ENCODE data around the gene STX2. TPM values are rescaled to one million over a fixed set of nuclear protein-coding genes. Genes with fewer than 3 reads are reported as not detected.
"Not testable (repeated sequence)": the region's sequence is repeated elsewhere in the genome, so short reads cannot be mapped to it uniquely, and the experiment has no call there.

Gene STX2
- 17.4 TPM for total RNA-seq (ENCODE audit: unreplicated experiment)
- long read RNA-seq, partial matches to known transcripts: 1 of 1 reads
- long read RNA-seq, other reads (novel, unspliced or antisense): 0 of 1 reads

DNA sequence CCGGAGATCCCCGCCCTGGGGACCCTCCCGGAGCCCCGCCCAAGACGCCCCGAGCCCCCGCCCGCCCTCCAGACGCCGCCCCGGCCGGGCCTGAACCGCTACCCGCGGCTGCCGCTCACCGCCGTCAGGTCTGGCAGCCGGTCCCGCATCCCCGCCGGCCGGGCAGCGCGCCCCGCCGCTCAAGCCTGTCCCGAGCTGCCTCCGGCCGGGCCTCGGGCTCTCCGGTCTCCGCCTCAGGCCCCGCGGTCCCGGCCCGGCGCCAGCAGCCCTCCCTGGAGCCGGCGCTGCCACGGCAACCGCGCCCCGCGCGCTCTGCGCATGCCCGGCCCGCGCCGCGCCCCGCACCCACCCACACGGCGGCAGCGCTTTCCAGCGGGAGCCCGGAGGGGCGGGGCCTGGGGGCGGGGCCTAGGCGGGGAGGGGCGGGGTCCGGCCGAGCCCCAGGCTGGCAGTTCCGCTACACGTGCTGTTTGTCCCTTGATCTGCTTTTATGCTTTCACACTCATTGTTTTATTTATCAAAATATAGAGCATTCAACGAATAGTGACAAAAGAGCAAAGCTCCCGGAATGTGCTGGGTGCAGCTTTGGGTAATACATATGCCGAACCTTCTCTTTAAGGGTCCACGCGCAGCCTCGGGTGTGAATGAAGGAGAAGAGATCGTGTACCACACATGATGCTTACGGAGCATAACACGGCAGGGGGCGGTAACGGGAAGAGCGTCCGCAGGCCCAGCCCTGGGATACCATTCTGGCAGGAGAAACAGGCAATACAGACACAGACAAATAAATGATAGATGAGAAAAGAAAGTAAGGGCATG, at the start of gene STX2:
Gene STX2 (minus strand): TSS at position 300 of the 819 bp plus-strand sequence. CDS start 151 bp downstream, at position 149.
- peaks cover 6% of the 10 kb centered on the region for H3K4me1 Mint-ChIP-seq (ENCODE audit: unreplicated experiment)
- H3K27me3 Mint-ChIP-seq (ENCODE audit: unreplicated experiment): peaks cover 4% of the 10 kb centered on the region
- TF ChIP-seq, protein P1, sequence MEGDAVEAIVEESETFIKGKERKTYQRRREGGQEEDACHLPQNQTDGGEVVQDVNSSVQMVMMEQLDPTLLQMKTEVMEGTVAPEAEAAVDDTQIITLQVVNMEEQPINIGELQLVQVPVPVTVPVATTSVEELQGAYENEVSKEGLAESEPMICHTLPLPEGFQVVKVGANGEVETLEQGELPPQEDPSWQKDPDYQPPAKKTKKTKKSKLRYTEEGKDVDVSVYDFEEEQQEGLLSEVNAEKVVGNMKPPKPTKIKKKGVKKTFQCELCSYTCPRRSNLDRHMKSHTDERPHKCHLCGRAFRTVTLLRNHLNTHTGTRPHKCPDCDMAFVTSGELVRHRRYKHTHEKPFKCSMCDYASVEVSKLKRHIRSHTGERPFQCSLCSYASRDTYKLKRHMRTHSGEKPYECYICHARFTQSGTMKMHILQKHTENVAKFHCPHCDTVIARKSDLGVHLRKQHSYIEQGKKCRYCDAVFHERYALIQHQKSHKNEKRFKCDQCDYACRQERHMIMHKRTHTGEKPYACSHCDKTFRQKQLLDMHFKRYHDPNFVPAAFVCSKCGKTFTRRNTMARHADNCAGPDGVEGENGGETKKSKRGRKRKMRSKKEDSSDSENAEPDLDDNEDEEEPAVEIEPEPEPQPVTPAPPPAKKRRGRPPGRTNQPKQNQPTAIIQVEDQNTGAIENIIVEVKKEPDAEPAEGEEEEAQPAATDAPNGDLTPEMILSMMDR (IDR thresholded peaks at IDR 0.05; ENCODE audit: unreplicated experiment): no peak
- H3K4me3 Mint-ChIP-seq (ENCODE audit: unreplicated experiment): peak within 1 kb of the TSS; percentile 92
- H3K36me3 Mint-ChIP-seq (ENCODE audit: low read depth, unreplicated experiment): peaks cover 6% of the 10 kb centered on the region
- H3K9me3 Mint-ChIP-seq (ENCODE audit: unreplicated experiment): no peaks in the 10 kb centered on the region
- DNase-seq (ENCODE audit: low spot score): peak; percentile 92
- peak within 1 kb of the TSS; percentile 42 for H3K27ac Mint-ChIP-seq (ENCODE audit: unreplicated experiment)

DNA sequence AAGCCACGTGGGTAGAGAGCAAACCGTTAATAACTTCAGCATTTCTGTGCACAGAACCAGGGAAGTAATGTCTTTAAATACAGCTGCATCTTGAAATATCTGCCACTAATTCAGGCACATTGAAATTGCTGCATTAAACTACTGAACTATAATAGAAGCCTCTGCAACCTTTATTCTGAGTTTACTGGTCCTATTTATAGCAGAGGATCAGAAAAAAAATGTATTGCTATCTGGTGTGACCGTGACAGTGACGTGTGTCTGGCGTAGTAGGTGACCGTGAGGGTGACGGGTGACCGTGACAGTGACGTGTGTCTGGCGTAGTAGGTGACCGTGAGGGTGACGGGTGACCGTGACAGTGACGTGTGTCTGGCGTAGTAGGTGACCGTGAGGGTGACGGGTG, 48.1 kb upstream of the STX2 start:
- not testable (repeated sequence) for H3K27me3 Mint-ChIP-seq (ENCODE audit: unreplicated experiment); H3K36me3 Mint-ChIP-seq (ENCODE audit: low read depth, unreplicated experiment); H3K4me1 Mint-ChIP-seq (ENCODE audit: unreplicated experiment); DNase-seq (ENCODE audit: low spot score); H3K9me3 Mint-ChIP-seq (ENCODE audit: unreplicated experiment); H3K4me3 Mint-ChIP-seq (ENCODE audit: unreplicated experiment); H3K27ac Mint-ChIP-seq (ENCODE audit: unreplicated experiment)

DNA sequence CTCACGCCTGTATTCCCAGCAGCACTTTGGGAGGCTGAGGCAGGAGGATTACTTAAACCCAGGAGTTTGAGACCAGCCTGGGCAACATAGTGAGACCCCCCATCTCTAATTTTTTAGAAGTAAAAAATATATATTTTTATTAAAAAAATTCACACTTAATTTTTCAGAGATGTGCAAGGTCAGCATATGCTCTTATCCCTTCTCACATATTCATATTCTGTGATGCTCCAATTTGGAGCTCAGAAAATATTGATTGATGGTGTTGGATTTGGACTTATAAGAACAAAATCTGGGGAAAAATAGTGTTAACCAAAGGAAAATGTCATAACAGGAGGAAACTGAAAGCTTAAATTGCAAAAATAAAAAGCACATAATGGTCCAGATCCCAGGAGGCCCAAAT, 42.5 kb upstream of the STX2 start:
- H3K36me3 Mint-ChIP-seq (ENCODE audit: low read depth, unreplicated experiment): no peaks in the 10 kb centered on the region
- TF ChIP-seq, protein P1 (IDR thresholded peaks at IDR 0.05; ENCODE audit: unreplicated experiment): no peak
- no peaks in the 10 kb centered on the region for H3K9me3 Mint-ChIP-seq (ENCODE audit: unreplicated experiment)
- no peak overlapping the region for H3K27ac Mint-ChIP-seq (ENCODE audit: unreplicated experiment)
- DNase-seq (ENCODE audit: low spot score): no peak
- H3K4me3 Mint-ChIP-seq (ENCODE audit: unreplicated experiment): no peak overlapping the region
- H3K4me1 Mint-ChIP-seq (ENCODE audit: unreplicated experiment): no peaks in the 10 kb centered on the region
- peaks cover 9% of the 10 kb centered on the region for H3K27me3 Mint-ChIP-seq (ENCODE audit: unreplicated experiment)

DNA sequence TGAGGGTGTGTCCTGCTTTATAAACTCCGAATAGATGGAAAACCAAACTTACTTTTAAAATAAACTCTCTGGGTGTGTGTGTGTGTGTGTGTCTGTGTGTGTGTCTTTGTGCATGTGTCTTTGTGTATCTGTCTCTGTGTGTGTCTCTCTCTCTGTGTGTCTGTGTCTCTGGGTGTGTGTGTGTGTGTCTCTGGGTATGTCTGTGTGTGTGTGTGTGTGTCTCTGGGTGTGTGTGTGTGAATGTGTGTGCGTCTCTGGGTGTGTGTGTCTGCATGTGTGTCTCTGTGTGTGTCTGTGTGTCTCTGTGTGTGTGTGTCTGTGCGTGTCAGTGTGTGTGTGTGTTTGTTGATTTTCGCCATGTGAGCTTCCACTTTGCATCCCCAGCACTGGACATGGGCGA, 42.0 kb upstream of the STX2 start:
- Mint-ChIP-seq H3K9me3 (ENCODE audit: unreplicated experiment) (no peaks in the 10 kb centered on the region), H3K4me3 (ENCODE audit: unreplicated experiment) (no peak overlapping the region), H3K4me1 (ENCODE audit: unreplicated experiment) (no peaks in the 10 kb centered on the region), H3K36me3 (ENCODE audit: low read depth, unreplicated experiment) (no peaks in the 10 kb centered on the region), H3K27ac (ENCODE audit: unreplicated experiment) (peak overlapping the region; percentile 59), H3K27me3 (ENCODE audit: unreplicated experiment) (peaks cover 9% of the 10 kb centered on the region)
- no peak for DNase-seq (ENCODE audit: low spot score)
- TF ChIP-seq, protein P1 (IDR thresholded peaks at IDR 0.05; ENCODE audit: unreplicated experiment): no peak

DNA sequence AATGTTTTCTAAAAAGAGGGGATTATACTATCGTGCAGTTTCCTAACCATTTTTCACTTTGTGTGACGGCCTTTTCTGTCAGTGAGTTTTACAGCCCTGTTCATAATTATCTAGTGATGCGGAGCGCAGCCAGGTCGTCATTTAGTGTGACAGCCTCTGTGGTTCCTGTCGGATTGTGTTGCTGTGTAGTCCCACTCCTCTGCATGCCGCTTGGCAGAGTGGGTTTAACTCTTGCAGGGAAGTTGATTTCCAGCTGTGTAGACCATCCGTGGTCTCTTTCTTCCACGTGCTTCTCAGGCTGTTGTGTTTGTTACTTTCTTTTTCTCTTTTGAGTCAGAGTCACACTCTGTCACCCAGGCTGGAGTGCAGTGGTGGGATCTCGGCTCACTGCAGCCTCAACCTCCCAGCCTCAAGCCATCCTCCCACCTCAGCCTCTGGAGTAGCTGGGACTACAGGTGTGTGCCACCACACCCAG, 41.4 kb upstream of the STX2 start:
- H3K4me1 Mint-ChIP-seq (ENCODE audit: unreplicated experiment): no peaks in the 10 kb centered on the region
- H3K9me3 Mint-ChIP-seq (ENCODE audit: unreplicated experiment): no peaks in the 10 kb centered on the region
- peaks cover 5% of the 10 kb centered on the region for H3K36me3 Mint-ChIP-seq (ENCODE audit: low read depth, unreplicated experiment)
- peaks cover 9% of the 10 kb centered on the region for H3K27me3 Mint-ChIP-seq (ENCODE audit: unreplicated experiment)
- TF ChIP-seq, protein P1 (IDR thresholded peaks at IDR 0.05; ENCODE audit: unreplicated experiment): no peak
- H3K27ac Mint-ChIP-seq (ENCODE audit: unreplicated experiment): no peak overlapping the region
- no peak overlapping the region for H3K4me3 Mint-ChIP-seq (ENCODE audit: unreplicated experiment)
- DNase-seq (ENCODE audit: low spot score): no peak
